ENCODE measurements around the gene MYCL. TPM values are rescaled to one million over a fixed set of nuclear protein-coding genes. Genes with fewer than 3 reads are reported as not detected.

The MYCL gene
- total and polyA plus RNA-seq, 2 of the 13 experiments (the other 11 are each of a cell fraction or from before 2014, with no cell fraction given), result 0.31 to 1.7 TPM

GRCh38 chr1:39898648-39899603, 2.8 kb downstream of the MYCL start (continued):
- TF ChIP-seq YEATS2 (CRISPR knock-in tag; IDR thresholded peaks at IDR 0.05; ENCODE audit: borderline replicate concordance), result peak; percentile 52; the same call in 1 of the 2 replicates
- TF ChIP-seq EHMT2 (IDR thresholded peaks at IDR 0.05; ENCODE audit: borderline replicate concordance, low read depth, low read length), result no peak
- no peak for TF ChIP-seq E2F5 (CRISPR knock-in tag; conservative IDR thresholded peaks at IDR 0.05)
- no peak for TF ChIP-seq HDAC2 (CRISPR knock-in tag; IDR thresholded peaks at IDR 0.05)
- TF ChIP-seq MXD4 (CRISPR knock-in tag; IDR thresholded peaks at IDR 0.05), result no peak
- no peak for TF ChIP-seq ZSCAN29 (CRISPR knock-in tag; conservative IDR thresholded peaks at IDR 0.05)
- no peak for TF ChIP-seq ZNF589 (CRISPR knock-in tag; conservative IDR thresholded peaks at IDR 0.05)
- no peak for TF ChIP-seq ZNF317 (CRISPR knock-in tag; IDR thresholded peaks at IDR 0.05)
- TF ChIP-seq SKI (IDR thresholded peaks at IDR 0.05; ENCODE audit: partially characterized antibody), result no peak
- TF ChIP-seq TEAD3 (CRISPR knock-in tag; optimal IDR thresholded peaks at IDR 0.05; ENCODE audit: borderline replicate concordance), result peak; percentile 59
- no peak for TF ChIP-seq ZNF780A (CRISPR knock-in tag; IDR thresholded peaks at IDR 0.05)
- 0 out of 2 replicates have a peak, but pooled peaks have one; percentile 24 for TF ChIP-seq SMAD3 (CRISPR knock-in tag; IDR thresholded peaks at IDR 0.05)
- TF ChIP-seq FOXA3 (CRISPR knock-in tag; IDR thresholded peaks at IDR 0.05), result no peak
- TF ChIP-seq NCOA5 (CRISPR knock-in tag; IDR thresholded peaks at IDR 0.05), result no peak
- no peak for TF ChIP-seq PITX1 (CRISPR knock-in tag; IDR thresholded peaks at IDR 0.05)
- no peak for TF ChIP-seq ZNF362 (CRISPR knock-in tag; IDR thresholded peaks at IDR 0.05; ENCODE audit: borderline replicate concordance)
- no peak for TF ChIP-seq ZNF124 (CRISPR knock-in tag; IDR thresholded peaks at IDR 0.05)
- no peak for TF ChIP-seq ZNF24 (IDR thresholded peaks at IDR 0.05)
- TF ChIP-seq NFRKB (IDR thresholded peaks at IDR 0.05), result no peak
- TF ChIP-seq PTBP1 (IDR thresholded peaks at IDR 0.05; ENCODE audit: low read depth, low read length, poor library complexity, severe bottlenecking), result no peak
- TF ChIP-seq NFIB (CRISPR knock-in tag; IDR thresholded peaks at IDR 0.05; ENCODE audit: borderline replicate concordance), result no peak
- TF ChIP-seq ZNF776 (CRISPR knock-in tag; IDR thresholded peaks at IDR 0.05), result no peak
- TF ChIP-seq ZNF788 (CRISPR knock-in tag; IDR thresholded peaks at IDR 0.05; ENCODE audit: borderline replicate concordance), result no peak
- TF ChIP-seq TFDP1 (CRISPR knock-in tag; IDR thresholded peaks at IDR 0.05; ENCODE audit: borderline replicate concordance), result peak; percentile 60; the same call in 1 of the 2 replicates
- TF ChIP-seq CC2D1A (CRISPR knock-in tag; IDR thresholded peaks at IDR 0.05), result no peak
- TF ChIP-seq ZZZ3 (CRISPR knock-in tag; IDR thresholded peaks at IDR 0.05; ENCODE audit: borderline replicate concordance), result no peak
- no peak for TF ChIP-seq TRAFD1 (CRISPR knock-in tag; IDR thresholded peaks at IDR 0.05; ENCODE audit: borderline replicate concordance)
